HEK293T (cell line): ENCODE measurements around the gene NKG7.

ENCODE experiments used
- CTCF ChIA-PET: fragments of 350-600 bp; formaldehyde crosslinking; extraction: SDS; loops from one replicate; lab custom pipeline; 2021; ENCODE audit warnings: antibody characterized with exemption, inconsistent platforms; lab: Yijun Ruan, JAX
- POLR2A ChIA-PET: fragments of 350-600 bp; formaldehyde crosslinking; extraction: SDS; loops from one replicate; lab custom pipeline; 2020; ENCODE audit warnings: antibody characterized with exemption, inconsistent platforms; lab: Yijun Ruan, JAX
- DNase-seq: peaks from one replicate; pipeline ENCODE4 v3.0.0; 2012; ENCODE audit warnings: mixed read lengths; ENCODE audit errors: extremely low spot score
- ARNT ChIP-seq: fragments of 450-650 bp; IDR thresholded peaks from 2 replicates; pipeline ENCODE4 v1.6.1; 2017; ENCODE audit warnings: mild to moderate bottlenecking
- BHLHE40 ChIP-seq: fragments of 450-650 bp; IDR thresholded peaks from 2 replicates; pipeline ENCODE4 v1.6.1; 2016; ENCODE audit warnings: mild to moderate bottlenecking, moderate library complexity, borderline replicate concordance
- CTBP1 ChIP-seq: fragments of 450-650 bp; IDR thresholded peaks from 2 replicates; pipeline ENCODE4 v1.6.1; 2016; ENCODE audit warnings: borderline replicate concordance
- ELF4 ChIP-seq: fragments of 450-650 bp; IDR thresholded peaks from 2 replicates; pipeline ENCODE4 v1.6.1; 2017; ENCODE audit warnings: antibody characterized with exemption
- FOXA1 ChIP-seq: fragments of 450-650 bp; IDR thresholded peaks from 2 replicates; pipeline ENCODE4 v1.6.1; 2016; ENCODE audit warnings: mild to moderate bottlenecking
- FOXK2 ChIP-seq: fragments of 450-650 bp; IDR thresholded peaks from 2 replicates; pipeline ENCODE4 v1.6.1; 2016; ENCODE audit warnings: mild to moderate bottlenecking
- FOXM1 ChIP-seq: fragments of 450-650 bp; IDR thresholded peaks from 2 replicates; pipeline ENCODE4 v1.6.1; 2017; ENCODE audit warnings: mild to moderate bottlenecking, borderline replicate concordance
- HDGF ChIP-seq: fragments of 450-650 bp; IDR thresholded peaks from 2 replicates; pipeline ENCODE4 v1.6.1; 2017; ENCODE audit warnings: antibody characterized with exemption, borderline replicate concordance
- L3MBTL2 ChIP-seq: fragments of 450-650 bp; conservative IDR thresholded peaks from 2 replicates; pipeline ENCODE4 v1.6.1; 2016; ENCODE audit warnings: mild to moderate bottlenecking
- LEF1 ChIP-seq: fragments of 450-650 bp; IDR thresholded peaks from 2 replicates; pipeline ENCODE4 v1.6.1; 2017; ENCODE audit warnings: mild to moderate bottlenecking, borderline replicate concordance
- NFRKB ChIP-seq: fragments of 450-650 bp; IDR thresholded peaks from 2 replicates; pipeline ENCODE4 v1.6.1; 2016; ENCODE audit warnings: mild to moderate bottlenecking, moderate library complexity
- PKNOX1 ChIP-seq: fragments of 450-650 bp; IDR thresholded peaks from 2 replicates; pipeline ENCODE4 v1.6.1; 2016
- SP1 ChIP-seq: fragments of 450-650 bp; IDR thresholded peaks from 2 replicates; pipeline ENCODE4 v1.6.1; 2017
- SUZ12 ChIP-seq: fragments of 450-650 bp; IDR thresholded peaks from 2 replicates; pipeline ENCODE4 v1.6.1; 2016; ENCODE audit warnings: mild to moderate bottlenecking
- TARDBP ChIP-seq: fragments of 450-650 bp; IDR thresholded peaks from 2 replicates; pipeline ENCODE4 v1.6.1; 2016
- ZNF384 ChIP-seq: fragments of 450-650 bp; IDR thresholded peaks from 2 replicates; pipeline ENCODE4 v1.6.1; 2016

The NKG7 gene

GRCh38 chr19:51367565-51368365, 4.7 kb downstream of the NKG7 start:
- no peak for TF ChIP-seq ARNT
- TF ChIP-seq SP1, result no peak
- no peak for TF ChIP-seq FOXA1
- TF ChIP-seq L3MBTL2, result peak; percentile 73
- TF ChIP-seq LEF1, result no peak
- no peak for TF ChIP-seq ZNF384
- TF ChIP-seq FOXK2, result no peak
- ChIA-PET POLR2A (interaction anchor here (0.6 to 1.7 kb wide), 15 partner anchors 9 to 226 kb away, joined by 3 to 40 read pairs (median 4); partner anchors contain the start of genes C19orf84, SIGLEC10 and VSIG10L), CTCF (no interaction called here)
- peak; percentile 96 for DNase-seq

GRCh38 chr19:51367255-51367564, 5.2 kb downstream of the NKG7 start:
- CTCF ChIA-PET, result no interaction called here
- DNase-seq, result no peak
- no peak for TF ChIP-seq CTBP1
- TF ChIP-seq NFRKB, result no peak
- TF ChIP-seq BHLHE40, result no peak
- TF ChIP-seq HDGF, result no peak
- TF ChIP-seq FOXA1, result no peak
- no peak for TF ChIP-seq L3MBTL2
- TF ChIP-seq FOXM1, result no peak
- no peak for TF ChIP-seq ARNT
- TF ChIP-seq FOXK2, result no peak
- no peak for TF ChIP-seq LEF1
- no peak for TF ChIP-seq TARDBP
- no peak for TF ChIP-seq SP1
- TF ChIP-seq ELF4, result no peak
- TF ChIP-seq SUZ12, result no peak
- TF ChIP-seq PKNOX1, result no peak
- no peak for TF ChIP-seq ZNF384
- POLR2A ChIA-PET, result interaction anchor here (0.6 to 1.7 kb wide), 11 partner anchors 8 to 226 kb away, joined by 3 to 40 read pairs (median 4); partner anchors contain the start of genes C19orf84, SIGLEC10 and VSIG10L

DNA sequence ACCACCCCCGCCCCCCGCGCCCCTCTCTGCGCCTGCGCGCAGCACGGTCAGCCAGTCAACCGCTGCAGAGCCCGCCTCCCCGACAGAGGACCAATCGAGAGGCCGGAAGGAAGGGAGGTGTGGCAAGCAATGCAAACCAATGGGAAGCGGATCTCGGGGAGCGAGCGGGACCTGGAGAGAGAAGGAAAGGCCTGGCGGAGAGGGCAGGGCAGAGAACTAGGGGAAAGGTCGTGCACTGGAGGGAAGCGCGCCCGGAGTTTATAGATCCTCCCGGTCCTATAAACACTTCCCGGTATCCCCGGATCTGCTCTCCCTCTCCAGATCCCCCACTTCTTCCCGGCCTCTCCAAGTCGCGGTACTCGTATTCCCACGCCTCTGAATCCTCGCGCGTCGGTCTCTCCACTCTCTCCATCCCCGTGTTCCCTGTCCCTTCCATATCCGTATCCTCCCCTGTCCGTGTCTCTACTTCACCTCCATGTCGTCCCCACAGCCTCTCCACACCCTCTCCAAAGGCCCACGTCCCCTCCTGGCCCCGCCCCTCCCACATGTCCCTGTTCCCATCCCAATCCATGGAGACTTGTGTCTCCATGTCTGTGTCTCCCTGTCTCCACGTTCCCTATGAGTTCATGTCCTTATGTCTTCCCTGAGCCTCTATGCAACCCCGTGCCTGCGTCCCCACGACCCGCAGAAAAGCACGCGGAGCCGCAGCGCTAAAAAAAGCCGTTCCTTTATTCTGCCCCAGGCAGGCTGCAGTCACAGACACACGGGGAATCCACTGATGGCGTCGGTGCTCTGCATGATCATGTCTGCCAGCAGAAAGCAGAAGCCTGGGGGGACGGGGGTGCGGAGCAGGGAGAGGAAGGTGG, 5.8 kb downstream of the NKG7 start:
- ChIA-PET CTCF (interaction anchor here (1.5 kb wide), 1 partner anchor 27 kb away, joined by 6 read pairs; no protein-coding TSS in a partner anchor), POLR2A (interaction anchor here (1.0 to 1.7 kb wide), 12 partner anchors 10 to 227 kb away, joined by 3 to 40 read pairs (median 6); partner anchors contain the start of genes C19orf84, SIGLEC10 and VSIG10L)
- peak; percentile 93 for DNase-seq
- TF ChIP-seq L3MBTL2, result peak; percentile 58; the same call in 1 of the 2 replicates
- TF ChIP-seq NFRKB, result no peak
- TF ChIP-seq BHLHE40, result no peak
- no peak for TF ChIP-seq SP1

DNA sequence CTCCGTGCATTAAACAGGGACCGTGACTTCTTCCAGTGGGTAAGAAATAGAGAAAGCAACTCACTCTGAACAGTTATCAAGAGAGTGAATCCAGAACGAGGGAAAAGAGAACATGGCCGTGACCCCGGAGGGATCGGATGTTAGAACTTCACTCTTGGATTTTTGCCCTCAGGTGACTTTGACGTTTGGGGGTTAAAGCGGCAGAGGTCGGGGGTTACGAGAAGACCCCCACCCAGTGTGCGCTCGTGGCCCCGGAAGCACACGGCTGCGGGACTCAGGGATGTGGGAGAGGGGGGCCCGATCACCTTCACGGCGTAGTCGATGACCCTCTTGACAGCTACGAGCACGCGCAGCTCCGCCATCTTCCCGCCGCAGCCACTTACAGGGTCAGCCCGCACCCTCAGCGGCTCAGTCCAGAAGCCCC, 6.5 kb downstream of the NKG7 start, which contains the start of gene ETFB:
ETFB (minus strand) TSS at position 424 of the 424 bp plus-strand sequence; CDS start at position 362, 62 bp downstream.
- DNase-seq, result no peak
- ChIA-PET POLR2A (interaction anchor here (0.9 to 1.5 kb wide), 7 partner anchors 9 to 32 kb away, joined by 3 to 15 read pairs (median 5); partner anchors contain the start of gene VSIG10L), CTCF (interaction anchor here (1.5 kb wide), 1 partner anchor 27 kb away, joined by 6 read pairs; no protein-coding TSS in a partner anchor)
- TF ChIP-seq L3MBTL2, result peak; percentile 65
- TF ChIP-seq BHLHE40, result no peak
- TF ChIP-seq CTBP1, result no peak
- TF ChIP-seq ARNT, result no peak

DNA sequence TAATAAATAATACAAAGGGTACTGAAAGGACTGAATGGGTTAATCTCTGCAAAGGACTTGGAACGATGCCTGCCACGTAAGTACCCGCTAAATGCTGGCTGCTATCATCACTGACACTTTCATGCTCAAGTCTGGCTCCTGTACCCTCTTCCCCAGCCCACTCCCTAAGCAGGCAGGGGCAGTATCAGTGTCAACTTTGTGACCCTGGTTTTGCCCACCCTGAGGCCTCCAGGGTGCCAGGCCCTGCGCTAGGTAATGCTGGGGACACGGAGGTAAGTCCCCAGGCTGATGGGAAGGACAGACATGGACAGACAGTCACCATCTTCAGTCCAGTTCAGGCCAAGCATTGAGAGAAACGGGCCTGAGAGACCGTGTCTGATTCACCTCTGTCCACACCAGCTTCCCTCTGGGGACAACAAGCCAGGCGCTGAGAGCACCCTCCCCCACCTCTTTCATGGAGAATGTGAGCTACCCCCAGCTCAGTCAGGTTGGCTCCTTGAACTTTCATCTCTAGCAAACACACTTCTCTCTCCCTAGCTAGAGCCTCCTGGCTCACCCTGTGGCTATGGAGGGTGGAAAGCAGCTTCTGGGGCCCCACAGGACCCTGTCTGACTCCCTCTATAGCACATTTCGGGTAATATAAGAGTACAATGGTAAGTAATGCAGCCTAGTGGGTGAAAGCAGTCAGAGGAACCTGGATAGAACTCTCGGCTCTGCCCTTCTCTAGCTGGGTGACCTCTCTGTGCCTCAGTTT, 7.1 kb downstream of the NKG7 start:
- DNase-seq, result no peak
- ChIA-PET CTCF (interaction anchor here (1.5 kb wide), 1 partner anchor 26 kb away, joined by 6 read pairs; no protein-coding TSS in a partner anchor), POLR2A (interaction anchor here (0.7 to 1.5 kb wide), 8 partner anchors 8 to 32 kb away, joined by 3 to 15 read pairs (median 5); partner anchors contain the start of gene VSIG10L)
- TF ChIP-seq CTBP1 (no peak), FOXM1 (no peak), SP1 (no peak), ELF4 (no peak), ZNF384 (no peak), HDGF (no peak), TARDBP (no peak), ARNT (no peak), PKNOX1 (no peak), NFRKB (no peak), BHLHE40 (no peak), LEF1 (no peak), FOXA1 (no peak), SUZ12 (no peak), FOXK2 (no peak), L3MBTL2 (no peak)
